Testis (tissue), 3 donors: Measurements from ENCODE around the gene PLCL1. TPM values are rescaled to one million over a fixed set of nuclear protein-coding genes. Genes with fewer than 3 reads are reported as not detected.

Experiments
- DNase-seq: peaks from one replicate; pipeline ENCODE4 v3.0.0-alpha.2; 2019
- H3K27ac ChIP-seq, 2 donors: fragments of 200-600 bp; sonication (generic); one replicate each; pipeline ENCODE4 v1.5.1; 2019
- H3K27me3 ChIP-seq: fragments of 200-600 bp; sonication (generic); one replicate; pipeline ENCODE4 v1.5.1; 2019
- H3K36me3 ChIP-seq: fragments of 200-600 bp; sonication (generic); one replicate; pipeline ENCODE4 v1.5.1; 2017; ENCODE audit warnings: low read depth; ENCODE audit errors: missing control alignments
- H3K4me1 ChIP-seq: fragments of 200-600 bp; sonication (generic); one replicate; pipeline ENCODE4 v1.5.1; 2019
- H3K4me3 ChIP-seq, 2 donors: fragments of 200-600 bp; sonication (generic); one replicate each; pipeline ENCODE4 v1.5.1; 2017 to 2019
- H3K9me3 ChIP-seq: fragments of 200-600 bp; sonication (generic); one replicate; pipeline ENCODE4 v1.5.1; 2017
- POLR2A ChIP-seq: fragments of 450-650 bp; IDR thresholded peaks from one replicate; pipeline ENCODE4 v1.6.1; 2017; ENCODE audit warnings: antibody characterized with exemption, mild to moderate bottlenecking, moderate library complexity
- WGBS, 2 donors: methylation state at CpG; one replicate each; pipeline ENCODE4 v1.1.5; 2018; 5-methylcytosine and 5-hydroxymethylcytosine counted together
- intact Hi-C: fragments of 100-400 bp; cut with DNase I; formaldehyde crosslinking; loops from one replicate; pipeline ENCODE4 v1.15.1; 2023; ENCODE audit warnings: low total_unique reads
- polyA plus RNA-seq: library from polyadenylated mRNA; stranded (reverse); fragments of 350-450 nt; fragmentation: Illumina TruSeq; extraction: RNeasy Lipid Tissue Mini Kit (QIAGEN cat#74804); gene quantifications from one replicate; pipeline ENCODE4 v1.2.3, GENCODE V29; 2014; ENCODE audit warnings: low read depth, low replicate concordance; ENCODE audit not compliant: insufficient read depth
- total RNA-seq, 2 donors: library from RNA; depleted of rRNA; stranded (reverse); fragments of >200 nt; gene quantifications; one replicate each; pipeline ENCODE4 v1.2.3, GENCODE V29; 2016
- TF ChIP-seq, protein P1 (sequence below), 3 experiments: fragments of 450-650 bp in 2 of 3; fragments of 200-600 bp in 1 of 3; sonication (generic) in 1 of 3; IDR thresholded peaks; one replicate each; pipeline ENCODE4 v1.5.1; 2016 to 2019; ENCODE audit warnings: antibody characterized with exemption in 3 of 3, mild to moderate bottlenecking in 2 of 3, moderate library complexity in 1 of 3

Gene PLCL1
- total and polyA plus RNA-seq, 3 donors from 2014 or later, result 2.1 to 2.6 (median 2.4) TPM

DNA sequence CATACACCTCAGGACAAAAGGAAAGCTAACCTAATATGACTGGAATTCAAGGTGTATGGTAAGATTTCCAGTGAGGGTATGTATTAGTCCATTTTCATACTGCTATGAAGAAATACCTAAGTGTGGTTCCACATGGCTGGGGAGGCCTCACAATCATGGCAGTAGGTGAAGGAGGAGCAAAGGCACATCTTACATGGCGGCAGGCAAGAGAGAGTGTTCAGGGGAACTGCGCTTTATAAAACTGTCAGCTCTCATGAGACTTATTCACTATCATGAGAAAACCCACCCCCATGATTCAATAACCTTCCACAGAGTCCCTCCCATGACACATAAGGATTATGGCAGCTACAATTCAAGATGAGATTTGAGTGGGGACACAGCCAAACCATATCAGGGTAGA, 186.0 kb downstream of the PLCL1 start:
- intact Hi-C loops, result no loop called here
- no peak for DNase-seq
- no peak overlapping the region for H3K4me3 ChIP-seq
- H3K27ac ChIP-seq, result no peak overlapping the region
- no peaks in the 10 kb centered on the region for H3K36me3 ChIP-seq
- H3K4me1 ChIP-seq, result no peaks in the 10 kb centered on the region
- WGBS, 2 donors, result 91 to 100% methylated on average over 2 of the region's 2 CpGs
- no peaks in the 10 kb centered on the region for H3K27me3 ChIP-seq
- TF ChIP-seq POLR2A, result no peak
- TF ChIP-seq, protein P1, sequence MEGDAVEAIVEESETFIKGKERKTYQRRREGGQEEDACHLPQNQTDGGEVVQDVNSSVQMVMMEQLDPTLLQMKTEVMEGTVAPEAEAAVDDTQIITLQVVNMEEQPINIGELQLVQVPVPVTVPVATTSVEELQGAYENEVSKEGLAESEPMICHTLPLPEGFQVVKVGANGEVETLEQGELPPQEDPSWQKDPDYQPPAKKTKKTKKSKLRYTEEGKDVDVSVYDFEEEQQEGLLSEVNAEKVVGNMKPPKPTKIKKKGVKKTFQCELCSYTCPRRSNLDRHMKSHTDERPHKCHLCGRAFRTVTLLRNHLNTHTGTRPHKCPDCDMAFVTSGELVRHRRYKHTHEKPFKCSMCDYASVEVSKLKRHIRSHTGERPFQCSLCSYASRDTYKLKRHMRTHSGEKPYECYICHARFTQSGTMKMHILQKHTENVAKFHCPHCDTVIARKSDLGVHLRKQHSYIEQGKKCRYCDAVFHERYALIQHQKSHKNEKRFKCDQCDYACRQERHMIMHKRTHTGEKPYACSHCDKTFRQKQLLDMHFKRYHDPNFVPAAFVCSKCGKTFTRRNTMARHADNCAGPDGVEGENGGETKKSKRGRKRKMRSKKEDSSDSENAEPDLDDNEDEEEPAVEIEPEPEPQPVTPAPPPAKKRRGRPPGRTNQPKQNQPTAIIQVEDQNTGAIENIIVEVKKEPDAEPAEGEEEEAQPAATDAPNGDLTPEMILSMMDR (IDR thresholded peaks at IDR 0.05), result no peak
- no peaks in the 10 kb centered on the region for H3K9me3 ChIP-seq

DNA sequence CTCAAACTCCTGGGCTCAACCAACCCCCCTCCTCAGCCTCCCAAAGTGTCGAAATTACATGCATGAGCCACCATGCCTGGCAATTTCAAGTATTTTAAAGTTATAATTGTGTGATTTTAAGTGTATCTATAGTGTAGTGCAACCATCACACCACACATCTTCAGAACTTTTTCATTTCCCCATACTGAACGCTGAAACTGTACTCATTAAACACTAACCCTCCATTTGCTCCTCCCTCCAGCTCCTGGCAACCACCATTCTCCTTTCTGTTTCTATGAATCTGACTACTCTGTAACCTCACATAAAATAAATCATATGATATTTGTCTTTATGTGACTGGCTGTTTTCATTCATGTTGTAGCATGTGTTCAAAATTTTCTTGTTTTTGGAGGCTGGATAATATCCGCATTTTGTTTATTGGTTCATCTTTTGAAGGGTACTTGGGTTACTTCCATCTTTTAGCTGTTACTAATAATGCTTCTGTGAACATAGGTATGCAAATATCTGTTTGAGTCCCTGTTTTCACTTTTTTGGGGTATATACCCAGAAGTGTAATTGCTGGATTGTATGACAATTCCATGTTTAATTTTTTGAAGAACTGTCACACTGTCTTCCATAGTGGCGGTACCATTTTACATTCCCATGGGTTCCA, 188.2 kb downstream of the PLCL1 start:
- TF ChIP-seq, protein P1 (IDR thresholded peaks at IDR 0.05), result no peak
- no peak for TF ChIP-seq POLR2A
- Histone ChIP-seq H3K9me3 (no peaks in the 10 kb centered on the region), H3K36me3 (no peaks in the 10 kb centered on the region), H3K4me3 (no peak overlapping the region), H3K4me1 (no peaks in the 10 kb centered on the region), H3K27ac (no peak overlapping the region), H3K27me3 (no peaks in the 10 kb centered on the region)
- 88 to 93% methylated on average over 4 of the region's 4 CpGs for WGBS, 2 donors
- intact Hi-C loops, result no loop called here
- no peak for DNase-seq

DNA sequence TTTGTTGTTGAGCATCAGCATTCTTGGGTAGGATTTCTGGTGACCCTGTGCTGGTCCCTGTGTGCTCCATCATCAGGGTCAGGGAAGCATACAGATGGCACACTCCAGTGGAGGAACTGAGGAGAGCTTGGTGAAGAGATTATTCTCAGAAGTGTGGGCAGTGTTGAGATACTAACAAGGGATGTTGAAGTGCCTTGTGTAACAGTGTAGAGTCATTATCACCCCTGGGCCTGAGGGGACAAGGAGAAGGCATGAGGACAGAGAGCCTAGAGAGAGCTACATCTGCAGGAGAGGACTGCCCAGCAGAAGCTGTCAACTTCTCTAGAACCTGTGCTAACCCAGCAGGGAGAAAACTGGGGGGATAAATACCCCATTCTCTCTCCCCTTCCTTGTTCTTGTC, 189.0 kb downstream of the PLCL1 start:
- intact Hi-C loops, result no loop called here
- Histone ChIP-seq H3K27ac (no peak overlapping the region), H3K4me1 (no peaks in the 10 kb centered on the region), H3K4me3 (no peak overlapping the region), H3K9me3 (no peaks in the 10 kb centered on the region), H3K27me3 (no peaks in the 10 kb centered on the region), H3K36me3 (no peaks in the 10 kb centered on the region)
- DNase-seq, result no peak
- TF ChIP-seq POLR2A, result no peak
- TF ChIP-seq, protein P1 (IDR thresholded peaks at IDR 0.05), result no peak

DNA sequence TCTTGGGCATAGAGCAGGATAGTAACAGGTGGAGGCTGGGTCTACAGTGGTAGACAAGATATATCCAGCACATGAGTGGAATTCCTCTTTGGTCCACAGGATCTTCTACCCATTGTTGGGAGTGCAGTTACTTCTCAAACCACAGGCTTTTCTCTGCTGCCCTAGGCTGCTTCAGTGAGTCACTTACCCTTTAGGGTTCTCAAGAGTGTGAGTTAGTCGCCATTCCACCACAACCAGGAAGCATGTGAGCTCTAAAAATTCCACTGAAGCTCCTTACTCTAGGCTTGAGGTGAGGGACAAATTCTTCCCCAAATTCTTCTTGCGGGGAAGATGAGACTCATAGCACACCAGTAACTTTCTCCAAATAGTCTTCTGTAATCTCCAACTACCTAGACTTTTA, 189.4 kb downstream of the PLCL1 start:
- no peak for DNase-seq
- no peaks in the 10 kb centered on the region for H3K36me3 ChIP-seq
- no peaks in the 10 kb centered on the region for H3K27me3 ChIP-seq
- H3K27ac ChIP-seq, result no peak overlapping the region
- H3K4me3 ChIP-seq, result no peak overlapping the region
- intact Hi-C loops, result no loop called here
- no peak for TF ChIP-seq POLR2A
- TF ChIP-seq, protein P1 (IDR thresholded peaks at IDR 0.05), result no peak
- no peaks in the 10 kb centered on the region for H3K4me1 ChIP-seq
- H3K9me3 ChIP-seq, result no peaks in the 10 kb centered on the region
- 88 to 93% methylated on average over 2 of the region's 2 CpGs for WGBS, 2 donors

GRCh38 chr2:197994751-197995150, 190.4 kb downstream of the PLCL1 start:
- Histone ChIP-seq H3K9me3 (no peaks in the 10 kb centered on the region), H3K4me3 (no peak overlapping the region), H3K27me3 (no peaks in the 10 kb centered on the region), H3K36me3 (no peaks in the 10 kb centered on the region), H3K27ac (no peak overlapping the region), H3K4me1 (no peaks in the 10 kb centered on the region)
- intact Hi-C loops, result no loop called here
- no peak for DNase-seq
- 78 to 86% methylated on average over 1 of the region's 1 CpG for WGBS, 2 donors
- TF ChIP-seq, protein P1 (IDR thresholded peaks at IDR 0.05), result no peak
- no peak for TF ChIP-seq POLR2A
